AML-193 (cell line): ENCODE data around the gene VSX2.

Experiments
- DNase-seq, 2 experiments: peaks; one replicate each; lab custom pipeline; 2025; lab: John Stamatoyannopoulos, UW

Gene VSX2

DNA sequence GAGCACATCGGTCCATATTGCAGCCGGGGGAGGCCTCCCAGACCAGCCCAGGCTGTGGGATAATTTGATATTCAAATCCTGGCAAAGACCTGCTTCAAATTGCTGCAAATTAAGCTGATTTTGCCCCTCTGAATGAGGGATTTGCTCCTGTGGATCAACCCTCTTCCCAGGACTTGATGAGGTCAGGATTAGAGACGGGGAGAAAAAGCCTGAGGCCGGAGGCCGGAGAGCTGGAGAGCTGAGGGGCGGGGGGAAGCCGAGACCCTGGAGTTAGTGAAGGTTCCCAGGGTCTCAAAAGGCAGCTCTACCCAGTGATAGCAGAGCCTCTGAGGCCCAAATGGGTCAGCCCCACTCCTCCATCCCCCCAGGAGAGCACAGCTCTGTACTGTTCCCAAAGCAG, 17.5 kb upstream of the VSX2 start:
- no peak for DNase-seq

DNA sequence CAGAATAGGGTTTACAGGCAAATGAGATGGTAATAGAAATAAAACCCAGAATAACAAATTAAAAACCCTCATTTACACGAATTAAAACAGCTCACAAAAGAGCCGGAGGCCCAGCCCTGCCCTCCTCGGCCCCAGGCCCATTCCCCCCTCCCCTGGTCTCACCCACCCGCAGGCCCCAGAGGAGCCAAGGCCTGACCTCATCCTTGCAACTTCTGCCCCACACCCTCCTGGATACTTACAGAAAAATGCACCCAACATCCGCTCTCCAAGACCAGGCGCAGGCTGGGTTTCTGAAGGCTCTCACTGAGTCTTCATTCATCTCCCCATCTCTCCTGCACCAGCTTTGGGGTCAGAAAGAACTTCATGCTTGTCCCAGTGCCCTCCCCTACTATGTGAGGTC, 16.2 kb upstream of the VSX2 start:
- DNase-seq, result no peak

DNA sequence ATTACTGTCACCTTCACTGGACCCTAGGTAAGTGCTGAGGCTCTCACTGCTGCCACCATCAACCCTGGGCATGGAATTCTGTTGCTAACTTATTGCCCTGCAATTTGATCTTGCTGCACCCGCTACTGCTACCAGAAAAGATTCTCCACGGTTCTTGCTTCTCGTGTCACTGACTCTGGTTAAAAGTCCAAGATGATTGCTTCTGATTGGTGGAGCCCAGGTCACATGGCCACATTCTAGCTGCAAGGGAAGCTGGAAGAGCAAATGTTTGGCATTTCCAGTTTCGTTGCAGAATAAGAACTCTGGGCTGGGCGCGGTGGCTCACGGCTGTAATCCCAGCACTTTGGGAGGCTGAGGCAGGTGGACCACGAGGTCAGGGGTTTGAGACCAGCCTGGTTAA, 7.5 kb upstream of the VSX2 start:
- no peak for DNase-seq

DNA sequence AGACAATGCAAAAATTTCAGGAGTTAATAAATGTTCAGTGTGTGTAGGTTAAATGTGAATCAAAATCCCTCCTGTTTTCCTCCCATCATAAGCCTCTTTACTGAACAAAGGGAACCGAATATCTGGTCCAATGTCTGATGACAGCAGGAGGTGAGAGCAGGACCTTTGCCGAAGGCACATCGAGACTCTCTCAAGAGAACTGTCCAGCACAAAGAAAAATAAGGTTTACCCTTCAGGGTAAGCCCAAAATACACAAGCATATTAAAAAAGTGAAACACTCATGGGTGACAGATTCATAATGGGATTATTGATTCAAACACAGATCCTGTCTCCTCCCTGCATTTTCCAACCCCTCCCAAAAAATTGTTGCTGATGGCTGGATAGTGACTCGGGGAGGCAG, 4.2 kb upstream of the VSX2 start:
- DNase-seq, result no peak

DNA sequence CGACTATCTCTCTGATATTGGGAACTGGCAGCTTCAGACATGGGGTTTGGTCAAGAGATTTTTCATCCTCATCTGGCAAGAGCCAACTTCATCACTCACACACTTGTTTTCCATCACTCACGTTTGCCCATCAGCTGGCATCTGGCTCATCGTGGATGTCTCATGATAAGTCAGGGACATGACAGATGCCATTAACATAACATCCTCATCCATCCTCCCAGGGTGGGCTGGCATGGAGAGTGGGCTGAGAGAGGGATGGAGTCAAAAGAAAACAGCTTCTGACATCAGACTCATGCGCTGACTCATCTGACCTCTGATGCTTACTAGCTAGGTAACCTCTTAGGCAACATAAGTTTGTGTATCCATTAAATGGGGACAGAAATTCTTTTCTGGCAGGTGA, 1.8 kb upstream of the VSX2 start:
- no peak for DNase-seq

DNA sequence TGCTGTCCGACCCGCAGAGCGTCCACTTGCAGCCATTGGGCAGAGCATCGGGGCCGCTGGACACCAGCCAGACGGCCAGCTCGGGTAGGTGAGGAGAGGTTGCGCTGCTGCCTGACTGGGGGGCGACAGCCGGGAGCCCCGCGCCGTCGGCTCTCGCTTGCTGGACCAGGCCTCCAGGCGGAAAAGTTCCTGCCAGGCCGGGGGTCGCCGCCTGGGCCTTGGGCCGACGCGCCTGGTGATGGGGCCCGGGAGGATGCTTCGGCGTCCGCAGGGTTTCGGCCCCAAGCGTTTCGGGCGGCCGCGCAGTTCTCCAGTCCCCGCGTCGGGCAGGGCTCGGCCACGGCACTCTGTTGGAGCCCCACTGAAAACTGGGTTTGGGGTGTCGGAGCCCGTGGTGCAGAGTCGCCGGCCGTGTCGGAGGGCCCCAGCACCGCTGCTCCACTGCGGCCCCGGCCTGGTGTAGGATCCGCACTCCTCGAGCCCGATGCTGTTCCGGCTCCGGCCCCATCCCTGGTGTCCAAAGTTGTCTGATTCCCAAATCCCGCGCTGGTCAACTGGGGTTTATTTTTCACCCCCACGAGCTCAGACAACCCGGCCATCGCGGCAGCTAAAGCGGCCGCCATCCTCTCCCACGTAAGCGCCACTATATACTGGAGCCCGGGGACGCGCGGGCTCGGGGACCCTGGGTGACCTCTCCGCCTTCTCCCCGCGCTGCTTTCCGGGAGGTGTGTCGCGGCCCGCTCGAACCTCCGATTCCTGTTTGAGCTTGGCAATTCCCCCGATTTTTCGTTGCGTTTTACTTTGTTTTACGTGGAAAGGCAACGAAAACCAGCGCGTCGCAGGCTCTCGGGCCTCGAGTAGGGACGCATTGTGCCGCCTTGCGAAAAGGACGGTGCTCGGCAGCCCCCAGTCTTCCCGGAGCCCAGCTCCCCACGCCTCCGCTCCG, 872 bp downstream of the VSX2 start:
- DNase-seq, result no peak

DNA sequence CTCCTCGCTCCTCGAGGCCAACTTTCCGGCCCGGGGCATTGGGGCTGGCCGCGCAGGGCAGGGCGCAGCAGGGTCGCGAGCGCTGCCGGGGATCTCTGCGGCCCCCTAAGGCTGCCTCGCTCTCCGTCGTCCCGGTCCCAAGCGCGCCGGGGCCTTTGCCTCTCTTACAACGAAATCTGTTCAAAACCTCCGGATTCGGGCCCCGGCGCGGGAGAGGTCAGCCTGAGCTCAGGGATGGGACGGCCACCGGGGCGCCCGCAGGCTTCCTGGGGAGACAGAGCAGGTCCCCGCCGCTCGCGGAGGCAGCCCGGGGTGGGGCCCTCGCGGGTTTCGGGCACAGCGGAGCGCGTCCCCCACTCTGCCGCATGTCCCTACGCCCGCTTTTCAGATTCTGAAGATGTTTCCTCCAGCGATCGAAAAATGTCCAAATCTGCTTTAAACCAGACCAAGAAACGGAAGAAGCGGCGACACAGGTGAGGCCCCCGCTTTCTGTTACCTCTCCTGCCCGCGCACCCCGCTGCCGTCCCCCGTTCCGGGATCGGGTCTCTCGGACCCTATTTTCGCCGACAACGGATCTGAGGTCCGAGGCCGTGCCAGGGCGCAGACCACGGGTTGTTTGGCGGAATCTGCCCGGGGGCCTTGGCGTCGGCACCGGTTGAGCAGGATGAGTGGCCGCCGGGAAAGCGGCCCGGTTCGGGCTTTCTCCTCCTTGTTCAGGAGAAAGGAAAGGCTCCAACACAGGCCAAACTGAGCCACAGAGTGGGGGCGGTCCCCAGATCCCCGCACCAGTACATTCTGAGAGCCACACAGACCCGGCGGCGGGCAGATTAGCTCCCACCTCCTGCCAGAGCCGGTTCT, 1.8 kb downstream of the VSX2 start:
- DNase-seq, result no peak

DNA sequence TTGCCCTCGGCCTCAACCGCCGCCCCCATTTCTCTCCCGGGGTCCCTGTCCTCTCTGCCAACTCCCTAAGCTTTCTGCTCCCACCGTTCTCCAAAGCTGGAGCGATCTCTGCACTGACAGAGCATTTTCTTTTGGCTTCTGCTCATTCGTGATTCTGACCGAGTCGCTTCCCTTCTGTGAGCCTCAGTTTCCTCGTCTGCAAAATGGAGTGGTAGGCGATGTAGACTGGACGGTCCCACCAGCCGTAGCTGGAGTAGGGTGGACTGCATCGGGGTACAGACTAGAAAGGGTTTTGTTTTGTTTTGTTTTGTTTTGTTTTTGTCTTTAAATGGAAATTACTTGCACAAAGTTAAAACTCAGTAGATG, 2.4 kb downstream of the VSX2 start:
- DNase-seq, result no peak

DNA sequence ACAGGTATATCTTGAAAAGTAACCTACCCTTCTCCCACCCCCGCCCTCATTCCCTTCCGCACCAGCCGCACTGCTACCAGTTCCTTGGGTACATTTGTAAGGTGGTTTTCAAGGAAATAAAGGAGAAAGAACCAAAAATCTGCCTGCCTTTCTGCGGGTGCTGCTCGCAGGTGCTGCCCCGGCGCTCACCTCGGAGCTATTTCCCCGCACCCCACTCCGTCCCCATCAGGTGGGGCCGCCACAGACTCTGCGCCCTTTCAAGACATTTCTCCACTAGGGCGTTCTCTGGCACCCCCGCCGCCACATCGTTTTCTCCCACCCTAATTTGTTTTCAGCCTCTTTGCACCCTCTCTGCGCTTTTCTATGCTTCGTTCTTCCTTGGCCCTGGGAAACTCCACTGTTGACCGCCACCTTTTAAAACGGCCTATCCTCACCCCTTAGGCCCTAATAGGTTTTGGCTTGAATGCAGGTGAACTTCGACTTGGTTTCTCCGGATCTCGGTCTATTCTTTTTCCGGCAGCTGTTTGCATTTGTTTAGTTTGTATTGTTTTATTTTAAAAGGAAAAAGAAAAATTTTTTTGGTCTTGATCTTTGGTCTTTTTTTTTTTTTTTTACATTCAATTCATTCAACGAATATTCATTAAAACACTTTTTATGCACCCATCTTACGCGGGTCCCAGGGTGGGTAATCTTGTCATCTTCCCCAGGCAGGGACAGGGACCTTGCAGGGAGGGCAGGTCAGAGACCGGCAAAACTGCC, 3.0 kb downstream of the VSX2 start:
- DNase-seq, result no peak

DNA sequence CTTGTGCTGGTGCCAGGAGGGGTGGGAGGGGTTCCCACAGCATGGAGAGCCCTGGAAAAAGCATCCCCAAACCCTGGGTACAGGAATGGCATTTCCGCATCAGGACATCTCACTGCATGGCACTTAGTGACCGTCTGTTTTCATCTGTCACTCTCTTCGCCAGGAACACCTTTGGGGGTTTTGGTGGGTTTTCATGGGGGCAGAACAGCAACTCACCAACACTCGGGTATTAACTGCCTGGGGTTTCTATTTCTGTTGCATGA, 3.5 kb downstream of the VSX2 start:
- DNase-seq, result no peak

DNA sequence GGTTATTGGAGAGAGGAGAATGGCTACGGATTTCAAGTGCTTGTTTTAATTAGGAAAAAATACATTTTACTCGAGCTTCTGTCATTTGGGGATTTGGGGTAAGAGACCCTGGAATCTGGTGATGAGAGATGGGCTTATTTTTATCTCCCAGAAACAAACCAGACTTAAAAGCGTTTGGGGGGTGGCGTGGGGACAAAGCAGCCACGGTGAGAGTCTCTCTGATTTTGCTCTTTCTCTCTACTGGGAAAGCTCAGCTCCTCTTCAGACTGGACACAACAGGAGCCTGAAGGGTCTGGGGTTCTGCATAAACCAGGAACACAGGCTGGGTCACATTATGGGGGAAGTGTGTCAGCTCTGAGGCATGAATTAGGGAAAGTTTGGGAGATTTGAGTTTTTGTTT, 3.8 kb downstream of the VSX2 start:
- DNase-seq, result no peak

DNA sequence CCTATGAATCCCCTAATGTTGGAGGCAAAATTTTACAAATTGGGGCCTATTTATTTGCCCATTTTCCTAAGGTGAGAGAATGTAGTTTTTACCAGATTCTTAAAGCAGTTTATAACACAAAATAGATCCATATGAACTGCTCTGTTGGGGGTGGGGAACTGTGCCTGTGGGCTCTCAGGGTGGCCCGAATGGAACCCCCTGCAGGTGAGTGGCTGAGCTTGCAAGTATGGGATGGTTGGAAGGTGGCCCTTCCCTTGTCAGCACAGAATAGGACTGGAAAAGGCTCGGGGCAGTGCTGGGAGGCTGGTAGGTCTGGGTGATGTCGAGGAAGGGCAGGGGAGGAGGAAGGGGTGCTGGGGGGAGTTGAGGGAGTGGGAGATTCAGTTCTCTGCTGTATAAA, 4.9 kb downstream of the VSX2 start:
- DNase-seq, result no peak

DNA sequence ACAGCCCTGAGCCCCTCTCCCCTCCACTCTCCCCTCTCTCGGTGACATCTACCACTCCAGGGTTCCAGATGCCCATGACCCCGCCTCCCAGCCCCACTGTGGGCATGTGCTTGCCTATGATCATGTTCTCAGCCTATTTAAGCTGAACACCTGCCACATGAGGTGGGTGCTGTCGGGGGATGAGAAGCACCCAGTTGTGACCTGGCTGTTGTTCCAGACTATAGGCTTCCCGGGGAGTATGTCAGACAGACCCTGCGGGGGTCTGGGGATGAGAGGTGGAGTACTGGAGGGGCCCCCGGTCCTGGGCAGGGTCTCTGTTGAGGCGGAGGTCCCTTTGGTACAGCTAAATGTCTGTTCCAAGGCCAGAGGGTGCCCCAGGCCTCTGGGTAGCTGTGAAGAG, 6.0 kb downstream of the VSX2 start:
- no peak for DNase-seq

DNA sequence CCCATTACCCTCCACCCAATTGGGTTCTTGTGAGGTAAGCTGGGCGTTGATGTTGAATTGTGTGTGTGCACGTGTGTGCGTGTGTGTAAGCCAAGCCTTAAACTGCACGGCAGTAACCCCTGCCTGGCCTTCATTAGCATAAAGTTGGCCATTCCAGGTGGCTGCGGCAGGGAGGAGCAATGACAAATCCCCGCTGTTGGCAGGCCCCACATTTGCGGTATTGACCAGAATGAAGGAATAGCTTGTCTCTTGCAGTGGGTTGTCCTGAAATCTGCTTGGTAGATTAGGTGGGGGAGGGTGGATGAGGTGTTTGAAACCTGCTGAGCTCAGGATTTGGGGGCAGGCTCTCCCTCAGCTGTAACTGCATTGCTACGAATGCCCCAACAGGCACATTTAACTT, 7.3 kb downstream of the VSX2 start:
- no peak for DNase-seq

DNA sequence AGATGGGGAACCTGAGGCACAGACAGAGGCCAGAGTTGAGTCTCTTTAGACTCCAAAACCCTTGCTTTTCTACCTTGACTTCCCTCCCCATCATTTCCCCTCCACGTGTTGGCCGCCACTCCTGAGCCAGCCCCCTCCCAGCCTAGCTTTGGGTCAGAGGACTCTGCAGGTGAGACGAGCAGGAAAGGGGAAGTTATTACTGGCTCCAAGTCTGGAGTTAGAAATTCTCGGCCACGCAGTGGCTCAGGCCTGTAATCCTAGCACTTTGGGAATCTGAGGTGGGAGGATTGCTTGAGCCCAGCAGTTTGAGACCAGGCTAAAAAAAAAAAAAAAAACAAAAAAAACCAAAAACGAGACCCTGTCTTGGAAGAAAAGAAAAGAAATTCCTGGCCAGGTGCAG, 8.8 kb downstream of the VSX2 start:
- no peak for DNase-seq

DNA sequence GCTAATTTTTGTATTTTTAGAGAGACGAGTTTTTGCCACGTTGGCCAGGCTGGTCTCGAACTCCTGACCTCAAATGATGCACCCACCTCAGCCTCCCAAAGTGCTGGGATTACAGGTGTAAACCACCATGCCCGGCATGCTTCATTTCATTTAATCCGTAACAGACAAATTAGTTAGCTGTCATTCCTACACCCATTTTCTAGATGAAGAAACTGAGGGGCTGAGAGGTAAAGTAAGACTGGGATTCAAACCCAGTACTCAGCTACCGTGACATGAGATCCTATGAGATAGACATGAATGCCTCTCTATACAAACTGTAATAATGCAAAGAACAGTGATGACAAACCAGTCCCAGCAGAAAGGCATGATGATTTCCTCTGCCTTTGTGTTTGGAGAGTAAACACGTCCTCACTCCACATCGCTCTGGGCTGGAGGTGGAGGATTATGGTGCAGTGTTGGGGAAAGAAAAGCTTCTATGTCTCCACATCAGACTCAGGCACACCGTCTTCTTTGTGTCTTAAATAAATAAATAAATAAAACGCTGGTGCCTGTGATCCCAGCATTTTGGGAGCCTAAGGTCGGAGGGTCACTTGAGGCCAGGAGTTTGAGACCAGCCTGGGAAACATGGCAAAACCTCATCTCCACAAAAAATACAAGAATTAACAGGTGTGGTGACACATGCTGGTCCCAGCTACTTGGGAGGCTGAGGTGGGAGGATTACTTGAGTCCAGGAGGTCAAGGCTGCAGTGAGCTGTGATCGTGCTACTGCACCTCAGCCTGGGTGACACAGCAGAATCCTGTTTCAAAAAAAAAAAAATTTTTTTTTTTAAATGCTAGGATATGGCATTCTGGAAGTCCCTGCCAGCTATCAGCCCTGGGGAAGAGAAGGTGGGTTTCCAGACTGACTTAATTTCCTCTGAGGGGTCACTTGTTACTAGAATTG, 10.5 kb downstream of the VSX2 start:
- no peak for DNase-seq

DNA sequence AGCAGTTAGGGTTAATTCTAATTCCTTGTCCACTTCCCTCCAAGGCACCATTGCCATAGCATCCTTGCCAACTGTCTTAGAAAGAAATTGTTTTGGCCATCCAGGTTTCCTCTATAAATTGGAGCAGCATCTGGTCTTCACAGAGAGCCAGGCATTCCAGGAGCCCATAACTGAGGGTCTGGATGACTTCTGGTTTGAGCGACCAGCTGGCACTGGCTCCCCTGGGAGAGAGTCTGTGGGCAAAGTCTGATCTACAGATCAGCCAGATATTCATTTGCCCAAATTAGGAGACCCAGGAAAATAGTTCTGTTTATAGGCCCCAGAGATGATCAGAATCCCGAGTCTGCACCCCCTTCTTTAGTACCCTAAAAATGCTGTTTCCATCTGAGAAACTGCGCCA, 16.0 kb downstream of the VSX2 start:
- no peak for DNase-seq

DNA sequence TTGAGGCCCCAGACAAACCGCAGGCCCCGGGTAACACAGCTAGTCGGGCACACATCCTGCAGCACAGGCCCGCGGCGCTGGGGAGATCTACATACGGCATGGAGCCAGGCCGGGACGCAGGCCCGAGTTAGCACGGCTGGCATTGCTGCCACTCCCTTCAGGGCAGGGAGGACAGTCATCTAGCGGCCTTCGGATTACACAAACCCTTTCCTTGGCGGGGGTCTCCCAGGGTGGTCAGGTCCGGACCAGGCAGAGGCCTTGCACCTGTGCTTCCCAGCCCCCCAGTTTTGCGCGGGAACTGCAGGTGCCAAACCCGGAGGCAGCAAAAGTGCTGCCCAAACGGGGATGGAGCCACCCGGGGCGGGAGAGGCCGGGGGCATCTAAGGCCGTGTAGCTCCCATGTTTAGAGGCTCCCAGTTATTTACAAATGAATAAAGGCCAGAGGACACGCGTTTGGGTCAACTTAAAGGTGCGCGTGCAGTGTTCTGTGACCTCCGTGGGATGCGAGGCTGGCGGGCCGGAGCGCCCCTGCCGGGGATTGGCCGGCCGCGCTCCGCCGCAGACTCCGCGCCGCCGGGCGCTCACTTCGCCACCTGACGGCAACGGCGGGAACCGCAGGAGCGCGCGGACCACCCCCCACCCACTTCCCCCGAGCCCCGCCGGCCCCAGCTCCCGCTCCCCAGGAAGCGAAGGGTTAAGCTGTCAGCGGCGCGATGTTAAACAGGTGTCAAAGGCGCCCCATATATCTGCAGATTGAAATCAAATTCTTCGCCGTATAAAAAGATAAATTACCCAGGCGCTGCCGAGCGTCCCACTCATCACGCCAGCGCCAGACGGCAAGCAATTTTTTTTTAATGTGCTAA, 18.1 kb downstream of the VSX2 start:
- DNase-seq, result peak; percentile 24 to 30

DNA sequence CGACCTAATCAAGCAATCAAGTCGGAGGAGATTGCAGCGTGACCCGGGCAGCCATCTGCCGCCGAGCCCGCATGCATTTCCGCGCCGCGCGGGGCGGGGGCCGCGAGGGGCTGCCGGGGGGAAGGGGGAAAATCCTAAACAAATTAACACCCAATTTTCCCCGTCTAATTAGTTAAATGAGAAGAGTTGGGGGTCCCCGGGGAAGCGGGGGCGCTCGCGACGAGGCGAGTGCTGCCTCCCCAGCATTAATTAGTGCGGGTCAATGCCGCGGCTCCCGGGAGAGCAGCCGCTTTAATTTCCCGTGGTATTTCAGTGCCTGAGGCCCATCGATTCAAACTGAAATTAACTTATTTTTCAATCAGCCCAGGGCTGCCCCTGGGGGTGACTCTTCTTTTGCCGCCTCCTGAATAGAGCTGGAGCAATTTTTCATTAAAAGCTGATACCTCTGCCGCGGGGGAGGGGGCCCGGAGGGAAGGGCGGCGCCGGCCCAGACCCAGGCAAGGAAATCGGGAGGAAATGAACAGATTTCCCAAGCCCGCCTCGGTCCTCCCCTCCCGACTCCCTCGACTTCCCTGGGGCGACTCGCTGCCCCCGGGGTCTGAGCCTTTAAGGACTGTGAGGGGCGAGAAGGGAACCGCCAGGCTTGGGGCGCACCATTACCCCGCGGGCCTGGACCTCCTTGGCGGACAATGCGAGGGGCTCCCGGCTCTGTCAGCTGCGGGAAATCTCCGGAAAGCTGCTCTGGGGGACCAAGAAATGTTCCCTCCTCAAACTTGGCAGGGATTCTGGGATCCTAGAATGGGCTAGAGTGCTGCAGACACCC, 18.9 kb downstream of the VSX2 start:
- DNase-seq, result no peak

DNA sequence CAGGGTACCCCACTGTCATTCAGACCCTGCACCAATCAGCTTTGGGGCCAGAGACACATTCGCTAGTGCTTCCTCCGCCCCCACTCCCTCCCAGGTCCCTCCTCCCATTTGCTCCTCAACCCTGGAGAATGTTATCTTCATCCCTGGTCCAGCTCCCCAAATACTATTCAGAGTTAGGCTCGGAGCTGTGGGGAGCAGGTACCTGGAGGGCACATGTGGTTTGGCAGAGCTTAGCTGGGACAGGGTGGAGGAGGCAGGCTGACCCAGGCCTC, 19.5 kb downstream of the VSX2 start:
- DNase-seq, result no peak
